CD4-positive, CD25-positive, alpha-beta regulatory T cell (primary cell): ENCODE measurements around the gene SLC20A1. TPM values are rescaled to one million over a fixed set of nuclear protein-coding genes. Genes with fewer than 3 reads are reported as not detected.
"Not testable (repeated sequence)": the region's sequence is repeated elsewhere in the genome, so short reads cannot be mapped to it uniquely, and the experiment has no call there.

Experiments used
- ATAC-seq, 2 donors: fragments of 150-1000 bp; cut with Tn5 transposase; one replicate each; pipeline ENCODE4 v1.10.0; 2021; ENCODE audit warnings: low read depth in 2 of 2, moderate number of reproducible peaks in 2 of 2, moderate library complexity in 1 of 2
- DNase-seq, 3 donors: peaks; one replicate each; pipeline versions ENCODE4 v3.0.0 to v3.0.0-alpha.2; 2012 to 2022; ENCODE audit warnings: mixed read lengths in 1 of 3
- H3K27ac ChIP-seq: one replicate; pipeline ENCODE4 v1.7.0; 2013; ENCODE audit warnings: mild to moderate bottlenecking, low read length; ENCODE audit not compliant: insufficient read depth, poor library complexity, severe bottlenecking
- H3K27me3 ChIP-seq: one replicate; pipeline ENCODE4 v1.7.0; 2013; ENCODE audit warnings: low read length; ENCODE audit not compliant: control insufficient read depth, insufficient read depth
- H3K36me3 ChIP-seq: one replicate; pipeline ENCODE4 v1.7.0; 2013; ENCODE audit warnings: mild to moderate bottlenecking, low read length, moderate library complexity; ENCODE audit not compliant: control insufficient read depth, insufficient read depth
- H3K4me1 ChIP-seq: 2 replicates; pipeline ENCODE4 v1.7.0; 2013; ENCODE audit warnings: mild to moderate bottlenecking, low read length; ENCODE audit not compliant: insufficient read depth, control insufficient read depth, poor library complexity, severe bottlenecking
- H3K4me3 ChIP-seq: one replicate; pipeline ENCODE4 v1.7.0; 2013; ENCODE audit warnings: low read depth, mild to moderate bottlenecking, low read length, moderate library complexity
- H3K9me3 ChIP-seq, 2 experiments: 1 replicate in 1 of 2; 2 replicates in 1 of 2; pipeline ENCODE4 v1.7.0; 2013; ENCODE audit warnings: low read length in 2 of 2, mild to moderate bottlenecking in 1 of 2, moderate library complexity in 1 of 2; ENCODE audit not compliant: control insufficient read depth in 2 of 2
- H3K27ac Mint-ChIP-seq, 3 donors: one replicate each; pipeline ENCODE4 v1.8.0; 2020 to 2022; ENCODE audit warnings: mild to moderate bottlenecking in 3 of 3, mixed read lengths in 3 of 3, moderate library complexity in 2 of 3
- H3K27me3 Mint-ChIP-seq: one replicate; pipeline ENCODE4 v1.8.0; 2022; ENCODE audit warnings: mild to moderate bottlenecking, mixed read lengths
- H3K36me3 Mint-ChIP-seq: one replicate; pipeline ENCODE4 v1.8.0; 2020; ENCODE audit warnings: mixed read lengths
- H3K4me1 Mint-ChIP-seq, 4 donors: one replicate each; pipeline ENCODE4 v1.8.0; 2020 to 2022; ENCODE audit warnings: mixed read lengths in 4 of 4, mild to moderate bottlenecking in 1 of 4
- H3K4me3 Mint-ChIP-seq, 4 donors: one replicate each; pipeline ENCODE4 v1.8.0; 2020 to 2022; ENCODE audit warnings: mild to moderate bottlenecking in 4 of 4, mixed read lengths in 4 of 4, moderate library complexity in 3 of 4
- H3K9me3 Mint-ChIP-seq, 7 donors: one replicate each; pipeline ENCODE4 v1.8.0; 2020 to 2022; ENCODE audit warnings: mixed read lengths in 7 of 7, mild to moderate bottlenecking in 3 of 7, moderate library complexity in 2 of 7
- polyA plus RNA-seq, 4 donors: library from polyadenylated mRNA; unstranded; fragments of 300-500 nt; fragmentation: Illumina TruSeq; gene quantifications; one replicate each; pipeline ENCODE4 v1.2.3, GENCODE V29; 2021
- total RNA-seq: library from RNA; stranded (reverse); gene quantifications from one replicate; pipeline ENCODE4 v1.2.3, GENCODE V29; 2022

The SLC20A1 gene
- total and polyA plus RNA-seq, 5 donors from 2014 or later = 18.1 to 130 (median 24.9) TPM

DNA sequence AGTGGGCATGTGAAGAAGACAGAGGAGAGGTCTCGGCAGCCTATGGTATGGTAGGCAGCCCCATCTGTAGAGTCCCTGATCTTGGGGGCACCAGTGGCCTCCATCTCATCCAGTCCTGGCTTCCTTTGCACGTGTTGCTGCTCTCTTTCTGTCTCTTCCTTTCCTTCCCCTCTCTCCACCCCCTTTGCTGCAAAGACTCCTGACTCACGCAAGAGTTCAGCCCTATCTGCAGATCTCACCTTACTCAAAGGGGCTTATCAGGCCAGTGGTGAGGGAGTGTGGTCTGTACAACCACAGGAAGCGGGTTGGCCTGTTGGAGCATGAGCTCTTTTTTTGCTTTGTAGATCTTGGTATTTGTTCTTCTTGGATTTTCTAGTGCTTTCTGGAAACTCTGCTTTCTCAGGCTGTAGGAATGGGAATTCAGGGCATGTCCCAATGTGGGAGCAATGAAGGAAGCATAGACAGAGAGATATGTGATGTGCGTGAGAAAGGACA is 60.5 kb downstream of the SLC20A1 start:
- H3K4me1 Mint-ChIP-seq = peaks cover 6 to 26% (median 10%) of the 10 kb centered on the region in 4 donors
- no peaks in the 10 kb centered on the region for H3K9me3 ChIP-seq
- DNase-seq (peak in 1 of 3 donors; percentile 77), ATAC-seq (peak; percentile 61 to 69)
- no peak overlapping the region for H3K27ac ChIP-seq
- H3K4me1 ChIP-seq = peaks cover 5% of the 10 kb centered on the region
- H3K4me3 Mint-ChIP-seq = no peak overlapping the region
- H3K9me3 Mint-ChIP-seq = peaks cover 0 to 2% (median 0%) of the 10 kb centered on the region in 7 donors
- no peaks in the 10 kb centered on the region for H3K36me3 ChIP-seq
- no peak overlapping the region for H3K4me3 ChIP-seq
- peaks cover 31% of the 10 kb centered on the region for H3K27me3 Mint-ChIP-seq
- H3K36me3 Mint-ChIP-seq = no peaks in the 10 kb centered on the region
- H3K27ac Mint-ChIP-seq = no peak overlapping the region
- H3K27me3 ChIP-seq = no peaks in the 10 kb centered on the region

DNA sequence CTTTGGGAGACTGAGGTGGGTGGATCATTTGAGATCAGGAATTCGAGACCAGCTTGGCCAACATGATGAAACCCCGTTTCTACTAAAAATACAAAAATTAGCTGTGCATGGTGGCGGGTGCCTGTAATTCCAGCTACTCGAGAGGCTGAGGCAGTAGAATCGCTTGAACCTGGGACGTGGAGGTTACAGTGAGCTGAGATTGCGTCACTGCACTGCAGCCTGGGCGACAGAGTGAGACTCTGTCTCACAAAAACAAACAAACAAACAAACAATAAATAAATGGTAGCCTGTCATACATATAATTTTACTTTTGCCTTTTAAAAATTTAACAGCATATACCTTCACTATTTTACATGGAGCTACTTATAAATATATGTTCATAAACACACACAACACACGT is 61.2 kb downstream of the SLC20A1 start:
- H3K36me3 ChIP-seq, H3K4me3 Mint-ChIP-seq, DNase-seq, H3K27ac ChIP-seq, H3K27me3 ChIP-seq, ATAC-seq, H3K27ac Mint-ChIP-seq, H3K36me3 Mint-ChIP-seq, H3K4me3 ChIP-seq, H3K9me3 ChIP-seq, H3K9me3 Mint-ChIP-seq, H3K4me1 ChIP-seq: not testable (repeated sequence)
- peaks cover 6 to 26% (median 10%) of the 10 kb centered on the region in 4 donors for H3K4me1 Mint-ChIP-seq
- H3K27me3 Mint-ChIP-seq = peaks cover 33% of the 10 kb centered on the region

DNA sequence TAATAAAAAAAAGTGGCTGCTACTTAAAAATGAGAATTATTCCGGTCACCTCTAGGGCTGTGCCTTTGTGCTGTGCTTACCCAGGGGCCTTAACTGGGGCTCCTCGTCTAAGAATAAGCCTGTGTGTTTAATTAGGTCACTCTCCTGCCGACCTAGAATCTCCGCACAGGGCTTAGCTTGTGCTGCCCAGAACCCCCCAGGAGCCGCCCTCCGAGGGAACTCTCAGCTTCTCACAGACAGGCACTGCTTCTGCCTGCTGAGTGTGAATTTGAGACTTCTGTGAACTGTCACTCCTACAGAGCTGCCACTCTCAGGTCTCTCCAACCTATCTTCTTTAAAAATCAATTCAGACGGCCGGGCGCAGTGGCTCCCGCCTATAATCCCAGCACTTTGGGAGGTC is 63.2 kb downstream of the SLC20A1 start:
- H3K36me3 Mint-ChIP-seq = no peaks in the 10 kb centered on the region
- peaks cover 32% of the 10 kb centered on the region for H3K27me3 Mint-ChIP-seq
- H3K4me1 Mint-ChIP-seq = peaks cover 6 to 26% (median 10%) of the 10 kb centered on the region in 4 donors
- Histone ChIP-seq H3K4me3 (no peak overlapping the region), H3K27ac (no peak overlapping the region), H3K4me1 (peaks cover 5% of the 10 kb centered on the region), H3K36me3 (no peaks in the 10 kb centered on the region), H3K27me3 (no peaks in the 10 kb centered on the region), H3K9me3 (no peaks in the 10 kb centered on the region)
- DNase-seq = no peak
- peaks cover 0 to 2% (median 0%) of the 10 kb centered on the region in 7 donors for H3K9me3 Mint-ChIP-seq
- no peak overlapping the region for H3K4me3 Mint-ChIP-seq
- ATAC-seq = no peak
- H3K27ac Mint-ChIP-seq = no peak overlapping the region

- no peak overlapping the region for H3K27ac ChIP-seq
- Mint-ChIP-seq H3K36me3 (no peaks in the 10 kb centered on the region), H3K4me1 (peaks cover 5 to 26% (median 10%) of the 10 kb centered on the region in 4 donors), H3K9me3 (peaks cover 0 to 2% (median 0%) of the 10 kb centered on the region in 7 donors), H3K27ac (peak overlapping the region in 1 of 3 donors; percentile 22), H3K4me3 (peak overlapping the region in 1 of 4 donors; percentile 44), H3K27me3 (peaks cover 28% of the 10 kb centered on the region)
- no peaks in the 10 kb centered on the region for H3K27me3 ChIP-seq
- ATAC-seq = no peak
- no peaks in the 10 kb centered on the region for H3K36me3 ChIP-seq
- peaks cover 5% of the 10 kb centered on the region for H3K4me1 ChIP-seq
- H3K9me3 ChIP-seq = no peaks in the 10 kb centered on the region
- DNase-seq = no peak
- H3K4me3 ChIP-seq = no peak overlapping the region
Measured at GRCh38 chr2:112709703-112710102, 64.0 kb downstream of the SLC20A1 start.

DNA sequence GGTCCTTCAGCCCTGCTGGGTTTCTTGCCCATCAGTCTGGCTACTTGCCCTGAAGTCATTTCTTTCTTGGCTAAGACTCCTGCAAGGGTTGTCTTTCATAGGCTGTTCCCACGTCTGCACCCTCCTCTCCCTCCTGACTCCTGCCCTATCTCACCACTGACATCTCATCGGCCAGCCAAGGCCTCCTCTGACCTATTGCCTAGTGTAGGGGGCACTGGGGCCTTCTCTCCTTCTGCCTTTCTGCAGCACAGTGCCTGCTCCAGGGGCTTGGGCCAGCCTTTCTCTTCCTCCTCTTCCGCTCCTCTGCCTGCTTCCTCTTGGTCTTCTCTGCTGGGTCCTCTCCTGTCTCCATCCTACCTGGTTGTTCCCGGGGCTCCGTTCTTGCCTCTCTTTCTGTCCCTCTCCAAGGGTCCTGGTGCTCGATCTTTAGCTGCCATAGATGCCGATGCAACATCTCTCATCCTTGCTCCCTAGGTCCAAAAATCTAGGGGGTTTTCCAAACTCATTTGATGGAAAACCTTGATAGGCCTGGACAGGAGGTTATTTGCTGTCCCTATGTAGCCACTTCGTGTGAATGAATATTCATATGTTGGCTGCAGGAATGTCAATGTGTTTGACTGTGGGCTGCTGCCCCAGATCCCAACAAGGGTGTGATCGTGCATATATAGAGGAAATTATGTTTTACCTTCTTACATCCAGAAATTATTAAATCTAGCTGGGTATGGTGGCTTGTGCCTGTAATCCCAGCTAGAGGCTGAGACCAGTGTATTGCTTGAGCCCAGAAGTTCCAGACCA is 65.4 kb downstream of the SLC20A1 start:
- Histone ChIP-seq H3K27me3 (no peaks in the 10 kb centered on the region), H3K4me3 (no peak overlapping the region), H3K36me3 (no peaks in the 10 kb centered on the region), H3K9me3 (no peaks in the 10 kb centered on the region), H3K27ac (no peak overlapping the region), H3K4me1 (peaks cover 5% of the 10 kb centered on the region)
- H3K9me3 Mint-ChIP-seq = peaks cover 0 to 3% (median 0%) of the 10 kb centered on the region in 7 donors
- no peak overlapping the region for H3K27ac Mint-ChIP-seq
- H3K27me3 Mint-ChIP-seq = peaks cover 26% of the 10 kb centered on the region
- H3K36me3 Mint-ChIP-seq = no peaks in the 10 kb centered on the region
- ATAC-seq (no peak), DNase-seq (no peak)
- H3K4me1 Mint-ChIP-seq = peaks cover 3 to 21% (median 10%) of the 10 kb centered on the region in 4 donors
- H3K4me3 Mint-ChIP-seq = no peak overlapping the region

DNA sequence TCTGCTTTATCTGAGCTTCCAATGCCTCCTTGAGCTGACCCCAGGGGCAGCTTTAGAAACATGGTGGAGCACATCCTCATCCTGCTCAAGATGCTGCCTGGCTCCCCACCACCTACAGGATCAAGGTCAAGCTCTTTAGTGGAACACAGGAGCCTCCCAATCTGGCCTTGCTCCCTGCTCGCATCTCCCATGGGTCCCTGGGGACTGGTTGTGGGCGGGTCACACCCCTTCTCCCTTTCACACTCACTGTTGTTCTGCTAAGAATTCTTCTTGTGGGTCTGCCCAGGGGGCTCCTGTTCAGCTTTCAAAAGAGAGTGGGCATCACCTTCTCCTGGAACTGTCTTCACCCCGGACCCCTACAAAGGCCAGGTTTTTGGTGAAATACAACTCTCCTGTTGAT is 66.7 kb downstream of the SLC20A1 start:
- Histone ChIP-seq H3K4me1 (peaks cover 5% of the 10 kb centered on the region), H3K9me3 (no peaks in the 10 kb centered on the region), H3K4me3 (no peak overlapping the region), H3K27ac (no peak overlapping the region), H3K27me3 (no peaks in the 10 kb centered on the region), H3K36me3 (no peaks in the 10 kb centered on the region)
- Mint-ChIP-seq H3K36me3 (no peaks in the 10 kb centered on the region), H3K4me3 (peak overlapping the region in 1 of 4 donors; percentile 41), H3K27ac (no peak overlapping the region), H3K4me1 (peaks cover 0 to 14% (median 5%) of the 10 kb centered on the region in 4 donors), H3K27me3 (peaks cover 19% of the 10 kb centered on the region), H3K9me3 (peaks cover 0 to 5% (median 2%) of the 10 kb centered on the region in 7 donors)
- DNase-seq (no peak), ATAC-seq (no peak)

GRCh38 chr2:112712903-112713584 is 67.3 kb downstream of the SLC20A1 start:
- peak overlapping the region in 2 of 4 donors; percentile 41 to 64 for H3K4me3 Mint-ChIP-seq
- no peaks in the 10 kb centered on the region for H3K9me3 ChIP-seq
- ATAC-seq (no peak), DNase-seq (no peak)
- peaks cover 5% of the 10 kb centered on the region for H3K4me1 ChIP-seq
- peaks cover 0 to 5% (median 2%) of the 10 kb centered on the region in 7 donors for H3K9me3 Mint-ChIP-seq
- no peaks in the 10 kb centered on the region for H3K27me3 ChIP-seq
- H3K36me3 Mint-ChIP-seq = no peaks in the 10 kb centered on the region
- no peaks in the 10 kb centered on the region for H3K36me3 ChIP-seq
- H3K27me3 Mint-ChIP-seq = peaks cover 19% of the 10 kb centered on the region
- H3K27ac Mint-ChIP-seq = peak overlapping the region in 1 of 3 donors; percentile 7
- H3K4me1 Mint-ChIP-seq = peaks cover 0 to 12% (median 5%) of the 10 kb centered on the region in 4 donors
- no peak overlapping the region for H3K4me3 ChIP-seq
- no peak overlapping the region for H3K27ac ChIP-seq
